Liver (tissue), 9 donors: ENCODE results near the gene EMP2. TPM values are rescaled to one million over a fixed set of nuclear protein-coding genes. Genes with fewer than 3 reads are reported as not detected.

Source experiments
- DNase-seq: peaks from one replicate; pipeline ENCODE4 v3.0.0-alpha.2; 2017; ENCODE audit warnings: low spot score
- H3K27ac ChIP-seq, 2 donors: one replicate each; pipeline ENCODE4 v1.7.0; 2013; ENCODE audit warnings: inconsistent platforms in 2 of 2, low read length in 2 of 2, control low read depth in 1 of 2, low read depth in 1 of 2, mild to moderate bottlenecking in 1 of 2
- H3K27me3 ChIP-seq, 4 donors: one replicate each; pipeline versions ENCODE4 v1.6.1 to v1.7.0; 2013; ENCODE audit warnings: low read length in 3 of 4, inconsistent platforms in 1 of 4, mild to moderate bottlenecking in 1 of 4, moderate library complexity in 1 of 4; ENCODE audit not compliant: control insufficient read depth in 4 of 4, insufficient read depth in 4 of 4
- H3K36me3 ChIP-seq, 4 donors: one replicate each; pipeline versions ENCODE4 v1.6.1 to v1.7.0; 2013; ENCODE audit warnings: low read length in 3 of 4, mild to moderate bottlenecking in 3 of 4, low read depth in 1 of 4, moderate library complexity in 1 of 4; ENCODE audit not compliant: control insufficient read depth in 4 of 4, insufficient read depth in 3 of 4
- H3K4me1 ChIP-seq, 4 donors: one replicate each; pipeline versions ENCODE4 v1.6.1 to v1.7.0; 2013; ENCODE audit warnings: low read length in 3 of 4, mild to moderate bottlenecking in 3 of 4, moderate library complexity in 1 of 4; ENCODE audit not compliant: control insufficient read depth in 4 of 4, insufficient read depth in 4 of 4
- H3K4me3 ChIP-seq, 3 donors: one replicate each; pipeline versions ENCODE4 v1.6.1 to v1.7.0; 2013; ENCODE audit warnings: low read length in 3 of 3, control low read depth in 1 of 3, low read depth in 1 of 3, mild to moderate bottlenecking in 1 of 3
- H3K9ac ChIP-seq, 2 donors: one replicate each; pipeline ENCODE4 v1.7.0; 2013; ENCODE audit warnings: low read length in 2 of 2, mild to moderate bottlenecking in 2 of 2, moderate library complexity in 2 of 2, control low read depth in 1 of 2, low read depth in 1 of 2
- H3K9me3 ChIP-seq, 4 donors: one replicate each; pipeline versions ENCODE4 v1.6.1 to v1.7.0; 2013; ENCODE audit warnings: low read length in 3 of 4; ENCODE audit not compliant: control insufficient read depth in 4 of 4
- FOXA2 ChIP-seq: IDR thresholded peaks from 2 replicates; pipeline ENCODE4 v1.6.1; 2016; ENCODE audit warnings: antibody characterized with exemption
- GABPA ChIP-seq, 2 donors: IDR thresholded peaks in 1 of 2; conservative IDR thresholded peaks in 1 of 2; 2 replicates each; pipeline ENCODE4 v1.6.1; 2016; ENCODE audit warnings: antibody characterized with exemption in 2 of 2, mild to moderate bottlenecking in 1 of 2, moderate library complexity in 1 of 2
- HNF4G ChIP-seq: IDR thresholded peaks from 2 replicates; pipeline ENCODE4 v1.6.1; 2016; ENCODE audit warnings: antibody characterized with exemption
- NR2F2 ChIP-seq: IDR thresholded peaks from 2 replicates; pipeline ENCODE4 v1.6.1; 2016; ENCODE audit warnings: antibody characterized with exemption
- RXRA ChIP-seq, 2 donors: IDR thresholded peaks; 2 replicates each; pipeline ENCODE4 v1.6.1; 2017 to 2018; ENCODE audit warnings: antibody characterized with exemption in 2 of 2, mild to moderate bottlenecking in 1 of 2
- TAF1 ChIP-seq: conservative IDR thresholded peaks from 2 replicates; pipeline ENCODE4 v1.6.1; 2016; ENCODE audit warnings: antibody characterized with exemption, mild to moderate bottlenecking
- YY1 ChIP-seq: IDR thresholded peaks from 2 replicates; pipeline ENCODE4 v1.6.1; 2016; ENCODE audit warnings: antibody characterized with exemption, mild to moderate bottlenecking
- WGBS: extraction: QIAGEN DNeasy Blood & Tissue Kit; methylation state at CpG from one replicate; pipeline ENCODE4 v1.1.7; 2013; 5-methylcytosine and 5-hydroxymethylcytosine counted together
- polyA plus RNA-seq, 2 donors: library from polyadenylated mRNA; stranded (reverse) in 1 of 2; unstranded in 1 of 2; fragments of 200-250 nt in 1 of 2; fragments of >200 nt in 1 of 2; fragmentation: Nextera tagmentation in 1 of 2; extraction: Ambion mirVana in 1 of 2; gene quantifications; one replicate each; pipeline versions ENCODE4 v1.2.1 to v1.2.3, GENCODE V29; 2013 to 2015
- total RNA-seq, 2 donors: library from RNA; depleted of rRNA; stranded (reverse); fragments of >200 nt; gene quantifications; one replicate each; pipeline ENCODE4 v1.2.3, GENCODE V29; 2014
- TF ChIP-seq, protein P1 (sequence below): IDR thresholded peaks from 2 replicates; pipeline ENCODE4 v1.6.1; 2016; ENCODE audit warnings: antibody characterized with exemption
- TF ChIP-seq, protein P2 (sequence below): fragments of 150-350 bp; IDR thresholded peaks from 2 replicates; pipeline ENCODE4 v1.5.1; 2017; ENCODE audit warnings: improper control_type of control experiment, low read depth, low read length; ENCODE audit not compliant: missing input control
- TF ChIP-seq, protein P3 (sequence below): IDR thresholded peaks from 2 replicates; pipeline ENCODE4 v1.6.1; 2016; ENCODE audit warnings: antibody characterized with exemption
- TF ChIP-seq, protein P4 (sequence below): IDR thresholded peaks from 2 replicates; pipeline ENCODE4 v1.6.1; 2016; ENCODE audit warnings: antibody characterized with exemption, mild to moderate bottlenecking
- TF ChIP-seq, protein P5 (sequence below): IDR thresholded peaks from 2 replicates; pipeline ENCODE4 v1.6.1; 2016; ENCODE audit warnings: antibody characterized with exemption
- donor health status: healthy.
- donor health status: healthy.
- donor health status: healthy.
- donor health status: healthy.
- donor health status: healthy.

Gene EMP2
- total and polyA plus RNA-seq, 4 donors, result 6.2 to 138 (median 66.7) TPM

DNA sequence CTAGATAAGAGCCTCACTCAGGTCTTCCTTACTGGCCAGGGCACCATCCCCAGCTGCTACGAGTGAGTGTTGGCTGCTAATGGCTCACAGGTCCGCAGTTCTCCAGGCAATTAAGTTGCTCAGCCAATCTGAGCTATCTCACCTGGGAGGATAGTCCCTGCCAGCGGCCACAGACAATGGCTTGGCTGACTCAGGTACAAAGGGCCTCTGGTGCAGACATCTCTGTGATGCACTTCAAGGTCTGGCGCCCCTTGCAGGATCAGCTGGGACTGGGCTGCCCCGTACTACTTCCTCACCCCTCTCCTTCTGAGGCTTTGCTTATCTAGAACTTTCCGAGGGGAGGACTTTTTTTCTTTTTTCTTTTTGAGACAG lies 49.2 kb upstream of the EMP2 start:
- no peak overlapping the region for H3K9ac ChIP-seq
- no peak for DNase-seq

More for the DNA sequence above, 49.2 kb upstream of the EMP2 start:
- no peak overlapping the region for H3K4me3 ChIP-seq
- no peak for TF ChIP-seq HNF4G
- TF ChIP-seq, protein P1, sequence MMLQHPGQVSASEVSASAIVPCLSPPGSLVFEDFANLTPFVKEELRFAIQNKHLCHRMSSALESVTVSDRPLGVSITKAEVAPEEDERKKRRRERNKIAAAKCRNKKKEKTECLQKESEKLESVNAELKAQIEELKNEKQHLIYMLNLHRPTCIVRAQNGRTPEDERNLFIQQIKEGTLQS, result no peak
- TF ChIP-seq RXRA (IDR thresholded peaks at IDR 0.05), result no peak
- TF ChIP-seq, protein P2, sequence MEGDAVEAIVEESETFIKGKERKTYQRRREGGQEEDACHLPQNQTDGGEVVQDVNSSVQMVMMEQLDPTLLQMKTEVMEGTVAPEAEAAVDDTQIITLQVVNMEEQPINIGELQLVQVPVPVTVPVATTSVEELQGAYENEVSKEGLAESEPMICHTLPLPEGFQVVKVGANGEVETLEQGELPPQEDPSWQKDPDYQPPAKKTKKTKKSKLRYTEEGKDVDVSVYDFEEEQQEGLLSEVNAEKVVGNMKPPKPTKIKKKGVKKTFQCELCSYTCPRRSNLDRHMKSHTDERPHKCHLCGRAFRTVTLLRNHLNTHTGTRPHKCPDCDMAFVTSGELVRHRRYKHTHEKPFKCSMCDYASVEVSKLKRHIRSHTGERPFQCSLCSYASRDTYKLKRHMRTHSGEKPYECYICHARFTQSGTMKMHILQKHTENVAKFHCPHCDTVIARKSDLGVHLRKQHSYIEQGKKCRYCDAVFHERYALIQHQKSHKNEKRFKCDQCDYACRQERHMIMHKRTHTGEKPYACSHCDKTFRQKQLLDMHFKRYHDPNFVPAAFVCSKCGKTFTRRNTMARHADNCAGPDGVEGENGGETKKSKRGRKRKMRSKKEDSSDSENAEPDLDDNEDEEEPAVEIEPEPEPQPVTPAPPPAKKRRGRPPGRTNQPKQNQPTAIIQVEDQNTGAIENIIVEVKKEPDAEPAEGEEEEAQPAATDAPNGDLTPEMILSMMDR, result no peak
- TF ChIP-seq, protein P3, sequence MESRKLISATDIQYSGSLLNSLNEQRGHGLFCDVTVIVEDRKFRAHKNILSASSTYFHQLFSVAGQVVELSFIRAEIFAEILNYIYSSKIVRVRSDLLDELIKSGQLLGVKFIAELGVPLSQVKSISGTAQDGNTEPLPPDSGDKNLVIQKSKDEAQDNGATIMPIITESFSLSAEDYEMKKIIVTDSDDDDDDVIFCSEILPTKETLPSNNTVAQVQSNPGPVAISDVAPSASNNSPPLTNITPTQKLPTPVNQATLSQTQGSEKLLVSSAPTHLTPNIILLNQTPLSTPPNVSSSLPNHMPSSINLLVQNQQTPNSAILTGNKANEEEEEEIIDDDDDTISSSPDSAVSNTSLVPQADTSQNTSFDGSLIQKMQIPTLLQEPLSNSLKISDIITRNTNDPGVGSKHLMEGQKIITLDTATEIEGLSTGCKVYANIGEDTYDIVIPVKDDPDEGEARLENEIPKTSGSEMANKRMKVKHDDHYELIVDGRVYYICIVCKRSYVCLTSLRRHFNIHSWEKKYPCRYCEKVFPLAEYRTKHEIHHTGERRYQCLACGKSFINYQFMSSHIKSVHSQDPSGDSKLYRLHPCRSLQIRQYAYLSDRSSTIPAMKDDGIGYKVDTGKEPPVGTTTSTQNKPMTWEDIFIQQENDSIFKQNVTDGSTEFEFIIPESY, result no peak
- TF ChIP-seq, protein P4, sequence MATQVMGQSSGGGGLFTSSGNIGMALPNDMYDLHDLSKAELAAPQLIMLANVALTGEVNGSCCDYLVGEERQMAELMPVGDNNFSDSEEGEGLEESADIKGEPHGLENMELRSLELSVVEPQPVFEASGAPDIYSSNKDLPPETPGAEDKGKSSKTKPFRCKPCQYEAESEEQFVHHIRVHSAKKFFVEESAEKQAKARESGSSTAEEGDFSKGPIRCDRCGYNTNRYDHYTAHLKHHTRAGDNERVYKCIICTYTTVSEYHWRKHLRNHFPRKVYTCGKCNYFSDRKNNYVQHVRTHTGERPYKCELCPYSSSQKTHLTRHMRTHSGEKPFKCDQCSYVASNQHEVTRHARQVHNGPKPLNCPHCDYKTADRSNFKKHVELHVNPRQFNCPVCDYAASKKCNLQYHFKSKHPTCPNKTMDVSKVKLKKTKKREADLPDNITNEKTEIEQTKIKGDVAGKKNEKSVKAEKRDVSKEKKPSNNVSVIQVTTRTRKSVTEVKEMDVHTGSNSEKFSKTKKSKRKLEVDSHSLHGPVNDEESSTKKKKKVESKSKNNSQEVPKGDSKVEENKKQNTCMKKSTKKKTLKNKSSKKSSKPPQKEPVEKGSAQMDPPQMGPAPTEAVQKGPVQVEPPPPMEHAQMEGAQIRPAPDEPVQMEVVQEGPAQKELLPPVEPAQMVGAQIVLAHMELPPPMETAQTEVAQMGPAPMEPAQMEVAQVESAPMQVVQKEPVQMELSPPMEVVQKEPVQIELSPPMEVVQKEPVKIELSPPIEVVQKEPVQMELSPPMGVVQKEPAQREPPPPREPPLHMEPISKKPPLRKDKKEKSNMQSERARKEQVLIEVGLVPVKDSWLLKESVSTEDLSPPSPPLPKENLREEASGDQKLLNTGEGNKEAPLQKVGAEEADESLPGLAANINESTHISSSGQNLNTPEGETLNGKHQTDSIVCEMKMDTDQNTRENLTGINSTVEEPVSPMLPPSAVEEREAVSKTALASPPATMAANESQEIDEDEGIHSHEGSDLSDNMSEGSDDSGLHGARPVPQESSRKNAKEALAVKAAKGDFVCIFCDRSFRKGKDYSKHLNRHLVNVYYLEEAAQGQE, result no peak
- TF ChIP-seq NR2F2, result no peak
- TF ChIP-seq, protein P5, sequence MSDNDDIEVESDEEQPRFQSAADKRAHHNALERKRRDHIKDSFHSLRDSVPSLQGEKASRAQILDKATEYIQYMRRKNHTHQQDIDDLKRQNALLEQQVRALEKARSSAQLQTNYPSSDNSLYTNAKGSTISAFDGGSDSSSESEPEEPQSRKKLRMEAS, result no peak
- no peak for TF ChIP-seq FOXA2
- TF ChIP-seq GABPA (IDR thresholded peaks at IDR 0.05 in 1 of 2, conservative IDR thresholded peaks at IDR 0.05 in 1 of 2), result no peak
- TF ChIP-seq YY1, result no peak
- no peak for TF ChIP-seq TAF1
- WGBS, result 81% methylated on average over 6 of the region's 6 CpGs
- no peaks in the 10 kb centered on the region for H3K9me3 ChIP-seq
- H3K27ac ChIP-seq, result no peak overlapping the region
- no peaks in the 10 kb centered on the region for H3K36me3 ChIP-seq
- H3K4me1 ChIP-seq, result peaks cover 0 to 5% (median 0%) of the 10 kb centered on the region in 4 donors
- no peaks in the 10 kb centered on the region for H3K27me3 ChIP-seq
